Fibroblast of lung (primary cell): ENCODE measurements around the gene IRAK1. TPM values are rescaled to one million over a fixed set of nuclear protein-coding genes. Genes with fewer than 3 reads are reported as not detected.

Experiments
- DNase-seq, 2 donors: peaks; one replicate each; pipeline versions ENCODE4 v3.0.0 to v3.0.0-alpha.2; 2010; ENCODE audit warnings: low read depth in 2 of 2
- H2AFZ ChIP-seq: 2 replicates; pipeline ENCODE4 v1.5.1; 2012; ENCODE audit warnings: low read length, control low read depth, inconsistent platforms
- H3K27ac ChIP-seq: 2 replicates; pipeline ENCODE4 v1.5.1; 2011; ENCODE audit warnings: low read length, control low read depth; ENCODE audit not compliant: insufficient read depth
- H3K27me3 ChIP-seq: 2 replicates; pipeline ENCODE4 v1.5.1; 2011; ENCODE audit warnings: mild to moderate bottlenecking, low read length; ENCODE audit not compliant: control insufficient read depth, insufficient read depth
- H3K36me3 ChIP-seq: 2 replicates; pipeline ENCODE4 v1.5.1; 2011; ENCODE audit warnings: low read length; ENCODE audit not compliant: control insufficient read depth, insufficient read depth
- H3K4me1 ChIP-seq: 2 replicates; pipeline ENCODE4 v1.5.1; 2011; ENCODE audit warnings: low read length; ENCODE audit not compliant: control insufficient read depth, insufficient read depth; ENCODE audit errors: extremely low read depth
- H3K4me2 ChIP-seq: 2 replicates; pipeline ENCODE4 v1.5.1; 2011; ENCODE audit warnings: low read length, control low read depth; ENCODE audit not compliant: insufficient read depth; ENCODE audit errors: extremely low read depth
- H3K4me3 ChIP-seq, 4 experiments: fragments of 200-600 bp in 1 of 4; sonication (generic) in 1 of 4; replicated peaks in 1 of 4; 2 replicates each; pipeline ENCODE4 v1.5.1; 2011 to 2016; ENCODE audit warnings: low read length in 4 of 4, low read depth in 3 of 4, mild to moderate bottlenecking in 3 of 4, control low read depth in 2 of 4, inconsistent platforms in 1 of 4, mixed read lengths in 1 of 4; ENCODE audit not compliant: insufficient read depth in 1 of 4; ENCODE audit errors: control extremely low read depth in 1 of 4
- H3K79me2 ChIP-seq: 2 replicates; pipeline ENCODE4 v1.5.1; 2012; ENCODE audit warnings: mild to moderate bottlenecking, low read length, inconsistent platforms; ENCODE audit not compliant: control insufficient read depth, insufficient read depth
- H3K9ac ChIP-seq: 2 replicates; pipeline ENCODE4 v1.5.1; 2011; ENCODE audit warnings: mild to moderate bottlenecking, low read length, control low read depth; ENCODE audit not compliant: insufficient read depth
- H3K9me3 ChIP-seq: 2 replicates; pipeline ENCODE4 v1.5.1; 2012; ENCODE audit warnings: low read depth, low read length; ENCODE audit not compliant: control insufficient read depth, insufficient read depth
- H4K20me1 ChIP-seq: 2 replicates; pipeline ENCODE4 v1.5.1; 2011; ENCODE audit warnings: low read length; ENCODE audit not compliant: control insufficient read depth, insufficient read depth; ENCODE audit errors: extremely low read depth
- EZH2 ChIP-seq: IDR thresholded peaks from 2 replicates; pipeline ENCODE4 v1.5.1; 2012; ENCODE audit warnings: low read length, control low read depth, mild to moderate bottlenecking; ENCODE audit errors: missing control alignments
- polyA plus RNA-seq, 2 donors: library from polyadenylated mRNA; depleted of rRNA in 1 of 2; stranded (reverse) in 1 of 2; unstranded in 1 of 2; fragments of >200 nt; gene quantifications; 2 replicates each; pipeline ENCODE4 v1.2.1, GENCODE V29; 2011 to 2012; ENCODE audit warnings: missing spikeins in 1 of 2
- total RNA-seq: library from RNA; depleted of rRNA; stranded (reverse); fragments of >200 nt; gene quantifications from 2 replicates; pipeline ENCODE4 v1.2.1, GENCODE V29; 2014
- TF ChIP-seq, protein P1 (sequence below), 2 donors: IDR thresholded peaks in 1 of 2; conservative IDR thresholded peaks in 1 of 2; 1 replicate in 1 of 2; 2 replicates in 1 of 2; pipeline ENCODE4 v1.5.1; 2011 to 2012; ENCODE audit warnings: low read length in 2 of 2, control low read depth in 1 of 2, inconsistent platforms in 1 of 2, low read depth in 1 of 2, mild to moderate bottlenecking in 1 of 2

The IRAK1 gene
- total and polyA plus RNA-seq, 2 donors (not counting 1 experiment from before 2014, with no cell fraction given): 25.9 to 65.9 TPM

DNA sequence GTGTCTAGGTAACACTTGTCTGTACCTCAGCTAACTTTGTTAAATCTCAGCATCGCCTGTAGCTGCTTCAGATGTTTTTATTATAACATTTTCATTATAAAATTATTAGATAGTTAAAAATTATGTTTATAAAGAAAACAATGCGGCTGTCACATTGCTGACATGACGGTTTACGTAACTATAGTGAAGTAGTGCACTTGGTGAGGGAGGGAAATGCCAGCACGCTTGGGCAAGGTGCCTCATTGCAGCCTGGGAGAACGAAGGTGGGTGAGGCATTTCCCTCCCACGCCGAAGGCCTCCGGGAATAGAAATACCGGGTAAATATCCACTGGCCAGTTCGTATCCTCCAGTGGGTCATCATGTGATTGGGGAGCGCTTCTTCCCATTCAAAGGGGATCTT lies 31.2 kb downstream of the IRAK1 start:
- no peak overlapping the region for H3K4me2 ChIP-seq
- H3K9me3 ChIP-seq: no peaks in the 10 kb centered on the region
- no peaks in the 10 kb centered on the region for H3K79me2 ChIP-seq
- TF ChIP-seq, protein P1, sequence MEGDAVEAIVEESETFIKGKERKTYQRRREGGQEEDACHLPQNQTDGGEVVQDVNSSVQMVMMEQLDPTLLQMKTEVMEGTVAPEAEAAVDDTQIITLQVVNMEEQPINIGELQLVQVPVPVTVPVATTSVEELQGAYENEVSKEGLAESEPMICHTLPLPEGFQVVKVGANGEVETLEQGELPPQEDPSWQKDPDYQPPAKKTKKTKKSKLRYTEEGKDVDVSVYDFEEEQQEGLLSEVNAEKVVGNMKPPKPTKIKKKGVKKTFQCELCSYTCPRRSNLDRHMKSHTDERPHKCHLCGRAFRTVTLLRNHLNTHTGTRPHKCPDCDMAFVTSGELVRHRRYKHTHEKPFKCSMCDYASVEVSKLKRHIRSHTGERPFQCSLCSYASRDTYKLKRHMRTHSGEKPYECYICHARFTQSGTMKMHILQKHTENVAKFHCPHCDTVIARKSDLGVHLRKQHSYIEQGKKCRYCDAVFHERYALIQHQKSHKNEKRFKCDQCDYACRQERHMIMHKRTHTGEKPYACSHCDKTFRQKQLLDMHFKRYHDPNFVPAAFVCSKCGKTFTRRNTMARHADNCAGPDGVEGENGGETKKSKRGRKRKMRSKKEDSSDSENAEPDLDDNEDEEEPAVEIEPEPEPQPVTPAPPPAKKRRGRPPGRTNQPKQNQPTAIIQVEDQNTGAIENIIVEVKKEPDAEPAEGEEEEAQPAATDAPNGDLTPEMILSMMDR (conservative IDR thresholded peaks at IDR 0.05 in 1 of 2, IDR thresholded peaks at IDR 0.05 in 1 of 2; ENCODE audit: low read depth in 1 of 2, low read length in 2 of 2): no peak
- TF ChIP-seq EZH2: no peak
- no peaks in the 10 kb centered on the region for H3K36me3 ChIP-seq
- no peak overlapping the region for H2AFZ ChIP-seq
- no peak for DNase-seq
- H3K4me3 ChIP-seq: no peak overlapping the region
- H3K27ac ChIP-seq: no peak overlapping the region
- H3K9ac ChIP-seq: no peak overlapping the region
- H3K27me3 ChIP-seq: no peaks in the 10 kb centered on the region
- H3K4me1 ChIP-seq: no peaks in the 10 kb centered on the region
- no peaks in the 10 kb centered on the region for H4K20me1 ChIP-seq

DNA sequence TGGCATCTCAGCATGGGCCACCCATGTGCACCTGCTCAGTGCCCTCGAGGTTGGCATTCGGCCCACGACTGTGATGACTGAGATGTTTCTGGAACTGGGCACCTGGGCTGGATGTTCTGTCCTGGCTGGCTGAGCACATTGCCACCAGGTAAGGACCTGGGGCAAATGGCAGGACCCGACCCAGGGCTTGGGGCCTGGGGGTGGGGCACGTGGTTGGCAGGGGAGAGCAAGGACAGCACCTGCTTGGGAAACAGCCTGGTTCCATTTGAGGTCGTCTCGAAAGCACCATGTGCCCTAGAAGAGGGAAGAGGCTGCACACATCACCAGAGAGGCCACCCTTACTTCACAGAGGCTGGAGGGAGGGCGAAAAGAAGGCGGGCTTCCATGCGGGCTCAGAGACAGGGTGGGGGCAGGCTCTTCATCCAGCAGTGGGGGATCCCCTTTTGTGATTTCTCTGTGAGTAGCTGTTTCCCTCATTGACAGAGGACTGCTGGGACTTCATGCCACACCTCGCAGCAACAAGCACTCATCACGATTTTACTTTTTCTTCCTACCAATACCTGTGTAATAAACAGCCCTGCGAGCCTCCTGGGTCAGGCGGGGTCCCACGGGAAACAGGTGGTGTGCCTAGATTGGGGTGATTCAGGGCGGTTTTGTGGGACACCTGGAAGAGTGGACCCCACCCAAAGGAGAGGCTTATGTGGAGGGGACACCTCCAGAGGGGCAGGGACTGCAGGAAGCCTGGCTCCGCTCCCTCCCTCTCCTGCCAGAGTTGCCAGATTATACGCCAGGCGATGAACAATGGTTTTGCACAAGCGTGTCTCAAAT lies 35.1 kb downstream of the IRAK1 start:
- H3K9ac ChIP-seq: no peak overlapping the region
- no peak overlapping the region for H3K4me3 ChIP-seq
- H4K20me1 ChIP-seq: no peaks in the 10 kb centered on the region
- no peaks in the 10 kb centered on the region for H3K9me3 ChIP-seq
- no peaks in the 10 kb centered on the region for H3K27me3 ChIP-seq
- TF ChIP-seq, protein P1 (conservative IDR thresholded peaks at IDR 0.05 in 1 of 2, IDR thresholded peaks at IDR 0.05 in 1 of 2; ENCODE audit: low read depth in 1 of 2, low read length in 2 of 2): no peak
- no peak for TF ChIP-seq EZH2
- no peaks in the 10 kb centered on the region for H3K36me3 ChIP-seq
- H2AFZ ChIP-seq: no peak overlapping the region
- H3K4me2 ChIP-seq: no peak overlapping the region
- no peaks in the 10 kb centered on the region for H3K4me1 ChIP-seq
- no peak for DNase-seq
- no peak overlapping the region for H3K27ac ChIP-seq
- H3K79me2 ChIP-seq: no peaks in the 10 kb centered on the region

DNA sequence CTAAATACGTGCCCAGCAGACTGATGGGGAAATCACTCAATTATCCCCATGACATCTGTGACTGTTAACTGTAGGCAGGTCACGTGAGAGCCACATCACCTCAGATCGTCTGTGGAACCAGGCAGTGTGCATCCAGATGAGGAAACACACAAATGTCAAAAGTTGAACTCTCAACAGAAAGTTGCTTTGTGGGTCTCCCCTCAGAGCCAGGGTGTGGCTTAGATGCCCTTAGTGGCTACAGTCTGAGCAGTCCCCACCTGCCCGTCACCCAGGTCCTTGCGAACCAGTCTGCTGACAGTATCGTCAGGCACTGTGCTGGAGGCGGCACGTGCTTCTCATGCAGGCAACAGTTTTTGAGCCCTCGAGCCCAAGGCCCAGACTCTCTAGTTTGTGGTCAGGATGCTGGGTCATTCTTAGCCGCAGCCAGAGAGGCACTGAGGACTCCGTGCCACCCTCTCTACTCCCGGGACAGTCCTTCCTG lies 36.3 kb downstream of the IRAK1 start:
- H3K27ac ChIP-seq: no peak overlapping the region
- no peak overlapping the region for H2AFZ ChIP-seq
- no peak overlapping the region for H3K4me3 ChIP-seq
- no peaks in the 10 kb centered on the region for H3K4me1 ChIP-seq
- no peaks in the 10 kb centered on the region for H4K20me1 ChIP-seq
- no peaks in the 10 kb centered on the region for H3K36me3 ChIP-seq
- no peak overlapping the region for H3K9ac ChIP-seq
- H3K27me3 ChIP-seq: no peaks in the 10 kb centered on the region
- TF ChIP-seq, protein P1 (conservative IDR thresholded peaks at IDR 0.05 in 1 of 2, IDR thresholded peaks at IDR 0.05 in 1 of 2; ENCODE audit: low read depth in 1 of 2, low read length in 2 of 2): no peak
- TF ChIP-seq EZH2: no peak
- no peaks in the 10 kb centered on the region for H3K79me2 ChIP-seq
- no peak for DNase-seq
- no peaks in the 10 kb centered on the region for H3K9me3 ChIP-seq
- no peak overlapping the region for H3K4me2 ChIP-seq
